K562 (cell line): ENCODE measurements around the gene LAPTM5. TPM values are rescaled to one million over a fixed set of nuclear protein-coding genes. Genes with fewer than 3 reads are reported as not detected.

Experiments used
- GTF2F1 ChIP-seq: IDR thresholded peaks from 2 replicates; pipeline ENCODE4 v1.6.1; 2011; ENCODE audit warnings: low read depth, low read length, improper control_type of control experiment
- HLTF ChIP-seq: fragments of 450-650 bp; IDR thresholded peaks from 2 replicates; pipeline ENCODE4 v1.6.1; 2016
- MGA ChIP-seq: fragments of 450-650 bp; IDR thresholded peaks from 2 replicates; pipeline ENCODE4 v1.6.1; 2016; ENCODE audit warnings: mild to moderate bottlenecking, moderate library complexity
- SP1 ChIP-seq: sonication (generic); formaldehyde crosslinking; IDR thresholded peaks from 2 replicates; pipeline ENCODE4 v1.8.1; 2022; ENCODE audit warnings: mild to moderate bottlenecking, missing genetic modification reagents
- TAF9B ChIP-seq: fragments of 450-650 bp; IDR thresholded peaks from 2 replicates; pipeline ENCODE4 v1.6.1; 2018; ENCODE audit warnings: mild to moderate bottlenecking; ENCODE audit not compliant: partially characterized antibody
- TFE3 ChIP-seq: fragments of 450-650 bp; formaldehyde crosslinking; IDR thresholded peaks from 2 replicates; pipeline ENCODE4 v1.4.0; 2020; ENCODE audit warnings: mild to moderate bottlenecking, mixed read lengths
- ZNF639 ChIP-seq, 2 experiments: fragments of 200-800 bp in 1 of 2; sonication (Bioruptor generic) in 1 of 2; sonication (generic) in 1 of 2; formaldehyde crosslinking in 1 of 2; IDR thresholded peaks in 1 of 2; conservative IDR thresholded peaks in 1 of 2; 2 replicates each; pipeline versions ENCODE4 v1.5.0 to v1.6.1; 2016 to 2020; ENCODE audit warnings: missing compliant biosample characterization in 1 of 2, missing genetic modification characterization in 1 of 2, missing genetic modification reagents in 1 of 2
- ZNF766 ChIP-seq: fragments of 200-800 bp; sonication (Bioruptor generic); conservative IDR thresholded peaks from 2 replicates; pipeline ENCODE4 v1.6.1; 2016; ENCODE audit warnings: missing genetic modification characterization, missing compliant biosample characterization
- polyA plus RNA-seq, 8 experiments: library from polyadenylated mRNA; depleted of rRNA in 4 of 8; stranded (reverse) in 5 of 8; unstranded in 3 of 8; fragments of >200 nt; fragmentation: Nextera tagmentation in 2 of 8; fragmentation: Illumina TruSeq in 1 of 8; extraction: Ambion mirVana in 2 of 8; extraction: Trizol in 1 of 8; gene quantifications; 2 replicates each; pipeline versions ENCODE4 v1.2.1 to v1.2.3, GENCODE V29; 2011 to 2014; ENCODE audit warnings: inconsistent platforms in 1 of 8, missing spikeins in 1 of 8
- total RNA-seq, 7 experiments: library from RNA; depleted of rRNA in 6 of 7; stranded (reverse); fragments of >200 nt in 6 of 7; fragmentation: Illumina TruSeq in 2 of 7; extraction: Trizol in 2 of 7; gene quantifications; 2 replicates each; pipeline versions ENCODE4 v1.2.1 to v1.2.3, GENCODE V29; 2011 to 2021; ENCODE audit warnings: low replicate concordance in 1 of 7
- TF ChIP-seq, protein P1 (sequence below): fragments of 250-450 bp; sonication (Bioruptor Pico); IDR thresholded peaks from 2 replicates; pipeline ENCODE4 v1.4.0; 2020; ENCODE audit warnings: mild to moderate bottlenecking
- TF ChIP-seq, protein P2 (sequence below): IDR thresholded peaks from 3 replicates; pipeline ENCODE4 v1.6.1; 2011; ENCODE audit warnings: borderline replicate concordance, mild to moderate bottlenecking; ENCODE audit not compliant: insufficient read length, insufficient read depth

LAPTM5 gene
- total and polyA plus RNA-seq, 9 of the 15 experiments (the other 6 are each of a cell fraction or from before 2014, with no cell fraction given) = 2.4 to 47.3 (median 20.3) TPM

DNA sequence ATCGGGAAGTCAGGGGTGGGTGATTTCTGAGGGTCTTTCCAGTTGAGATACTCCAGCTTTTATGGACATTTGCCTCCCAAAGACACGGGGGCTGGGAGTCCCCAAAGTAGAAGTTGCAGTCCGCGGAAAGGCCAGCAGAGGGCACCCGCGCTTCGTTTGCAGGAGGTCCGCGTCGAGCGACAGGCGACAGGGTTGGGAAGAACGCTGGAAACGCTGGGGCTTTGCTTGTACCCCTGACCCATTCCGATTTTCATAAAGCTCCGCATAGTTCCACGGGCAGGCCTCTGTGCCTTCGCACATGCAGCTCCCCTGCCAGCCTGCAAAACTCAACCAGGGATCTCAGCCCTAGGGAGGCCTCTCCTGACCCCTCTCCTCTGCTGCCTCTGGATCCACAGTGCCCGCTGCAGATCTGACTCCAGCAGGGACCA, 44.2 kb upstream of the LAPTM5 start (continued):
- TF ChIP-seq ZNF639 (CRISPR knock-in tag; conservative IDR thresholded peaks at IDR 0.05 in 1 of 2, IDR thresholded peaks at IDR 0.05 in 1 of 2) (no peak), ZNF766 (CRISPR knock-in tag) (no peak), HLTF (no peak), GTF2F1 (no peak), SP1 (CRISPR knock-in tag) (no peak; the same call in 1 of the 2 replicates), TFE3 (CRISPR knock-in tag) (no peak), TAF9B (no peak), MGA (no peak)
- TF ChIP-seq, protein P1, sequence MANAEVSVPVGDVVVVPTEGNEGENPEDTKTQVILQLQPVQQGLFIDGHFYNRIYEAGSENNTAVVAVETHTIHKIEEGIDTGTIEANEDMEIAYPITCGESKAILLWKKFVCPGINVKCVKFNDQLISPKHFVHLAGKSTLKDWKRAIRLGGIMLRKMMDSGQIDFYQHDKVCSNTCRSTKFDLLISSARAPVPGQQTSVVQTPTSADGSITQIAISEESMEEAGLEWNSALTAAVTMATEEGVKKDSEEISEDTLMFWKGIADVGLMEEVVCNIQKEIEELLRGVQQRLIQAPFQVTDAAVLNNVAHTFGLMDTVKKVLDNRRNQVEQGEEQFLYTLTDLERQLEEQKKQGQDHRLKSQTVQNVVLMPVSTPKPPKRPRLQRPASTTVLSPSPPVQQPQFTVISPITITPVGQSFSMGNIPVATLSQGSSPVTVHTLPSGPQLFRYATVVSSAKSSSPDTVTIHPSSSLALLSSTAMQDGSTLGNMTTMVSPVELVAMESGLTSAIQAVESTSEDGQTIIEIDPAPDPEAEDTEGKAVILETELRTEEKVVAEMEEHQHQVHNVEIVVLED = no peak
- TF ChIP-seq, protein P2, sequence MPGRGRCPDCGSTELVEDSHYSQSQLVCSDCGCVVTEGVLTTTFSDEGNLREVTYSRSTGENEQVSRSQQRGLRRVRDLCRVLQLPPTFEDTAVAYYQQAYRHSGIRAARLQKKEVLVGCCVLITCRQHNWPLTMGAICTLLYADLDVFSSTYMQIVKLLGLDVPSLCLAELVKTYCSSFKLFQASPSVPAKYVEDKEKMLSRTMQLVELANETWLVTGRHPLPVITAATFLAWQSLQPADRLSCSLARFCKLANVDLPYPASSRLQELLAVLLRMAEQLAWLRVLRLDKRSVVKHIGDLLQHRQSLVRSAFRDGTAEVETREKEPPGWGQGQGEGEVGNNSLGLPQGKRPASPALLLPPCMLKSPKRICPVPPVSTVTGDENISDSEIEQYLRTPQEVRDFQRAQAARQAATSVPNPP = no peak
